B cell (primary cell): Measurements from ENCODE around the gene PTGES2.

ENCODE experiments used
- EZH2 ChIP-seq: IDR thresholded peaks from 2 replicates; pipeline ENCODE4 v1.6.1; 2012; ENCODE audit warnings: borderline replicate concordance, low read depth, mild to moderate bottlenecking, moderate library complexity, low read length; ENCODE audit not compliant: insufficient read depth, poor library complexity, severe bottlenecking
- TF ChIP-seq, protein P1 (sequence below): fragments of 200-600 bp; IDR thresholded peaks from one replicate; pipeline ENCODE4 v1.8.0; 2022; ENCODE audit warnings: antibody characterized with exemption, mild to moderate bottlenecking

DNA sequence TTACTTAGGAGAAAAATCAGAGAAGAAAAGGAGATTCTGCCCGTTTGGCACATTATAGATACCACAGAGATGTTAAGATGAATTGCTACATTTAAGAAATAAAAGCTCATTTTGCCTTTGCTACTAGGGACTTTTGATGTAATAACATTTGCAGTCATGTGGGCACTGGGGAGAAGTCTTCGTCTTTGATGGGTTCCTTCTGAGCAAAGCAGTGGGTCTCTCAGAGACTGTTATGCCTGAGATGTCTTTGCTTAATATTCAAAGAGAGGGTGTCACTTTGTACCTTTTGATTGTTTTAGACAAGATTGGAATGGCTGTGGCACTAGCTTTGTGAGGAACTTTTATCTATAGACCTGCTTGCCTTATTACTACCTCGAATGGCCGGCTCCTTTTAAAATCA is 34.5 kb downstream of the PTGES2 start:
- TF ChIP-seq EZH2 = no peak
- TF ChIP-seq, protein P1, sequence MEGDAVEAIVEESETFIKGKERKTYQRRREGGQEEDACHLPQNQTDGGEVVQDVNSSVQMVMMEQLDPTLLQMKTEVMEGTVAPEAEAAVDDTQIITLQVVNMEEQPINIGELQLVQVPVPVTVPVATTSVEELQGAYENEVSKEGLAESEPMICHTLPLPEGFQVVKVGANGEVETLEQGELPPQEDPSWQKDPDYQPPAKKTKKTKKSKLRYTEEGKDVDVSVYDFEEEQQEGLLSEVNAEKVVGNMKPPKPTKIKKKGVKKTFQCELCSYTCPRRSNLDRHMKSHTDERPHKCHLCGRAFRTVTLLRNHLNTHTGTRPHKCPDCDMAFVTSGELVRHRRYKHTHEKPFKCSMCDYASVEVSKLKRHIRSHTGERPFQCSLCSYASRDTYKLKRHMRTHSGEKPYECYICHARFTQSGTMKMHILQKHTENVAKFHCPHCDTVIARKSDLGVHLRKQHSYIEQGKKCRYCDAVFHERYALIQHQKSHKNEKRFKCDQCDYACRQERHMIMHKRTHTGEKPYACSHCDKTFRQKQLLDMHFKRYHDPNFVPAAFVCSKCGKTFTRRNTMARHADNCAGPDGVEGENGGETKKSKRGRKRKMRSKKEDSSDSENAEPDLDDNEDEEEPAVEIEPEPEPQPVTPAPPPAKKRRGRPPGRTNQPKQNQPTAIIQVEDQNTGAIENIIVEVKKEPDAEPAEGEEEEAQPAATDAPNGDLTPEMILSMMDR = no peak
